K562 treated with DMSO at 1 percent for 24 hours (cell line): Measurements from ENCODE around the gene CPE. TPM values are rescaled to one million over a fixed set of nuclear protein-coding genes. Genes with fewer than 3 reads are reported as not detected.

Source experiments
- total RNA-seq: library from RNA; unstranded; fragments of 300-600 nt; gene quantifications from 2 replicates; pipeline ENCODE4 v1.2.3, GENCODE V29; 2022; ENCODE audit warnings: low read depth; ENCODE audit not compliant: insufficient read depth

CPE gene
- total RNA-seq, result 0.56 TPM in 1 of 2 replicates, not detected in the other

GRCh38 chr4:165378745-165379677, at the start of gene CPE:
Gene CPE, plus strand, starts transcription at chr4:165379008. Its CDS starts 214 bp downstream, at chr4:165379222.

Other genes starting within 250 kb of the CPE start
- 6.2 and 7.1 TPM in 2 replicates for gene KLHL2, start 171.4 kb upstream of the CPE start, total RNA-seq
- gene MSMO1, start 51.3 kb upstream of the CPE start, total RNA-seq, result 13.5 and 15.5 TPM in 2 replicates